Measurements from ENCODE around the gene TRPC4AP.
A peak's percentile ranks its signal among the peaks of the same experiment; 100 is the strongest.

The TRPC4AP gene, protein sequence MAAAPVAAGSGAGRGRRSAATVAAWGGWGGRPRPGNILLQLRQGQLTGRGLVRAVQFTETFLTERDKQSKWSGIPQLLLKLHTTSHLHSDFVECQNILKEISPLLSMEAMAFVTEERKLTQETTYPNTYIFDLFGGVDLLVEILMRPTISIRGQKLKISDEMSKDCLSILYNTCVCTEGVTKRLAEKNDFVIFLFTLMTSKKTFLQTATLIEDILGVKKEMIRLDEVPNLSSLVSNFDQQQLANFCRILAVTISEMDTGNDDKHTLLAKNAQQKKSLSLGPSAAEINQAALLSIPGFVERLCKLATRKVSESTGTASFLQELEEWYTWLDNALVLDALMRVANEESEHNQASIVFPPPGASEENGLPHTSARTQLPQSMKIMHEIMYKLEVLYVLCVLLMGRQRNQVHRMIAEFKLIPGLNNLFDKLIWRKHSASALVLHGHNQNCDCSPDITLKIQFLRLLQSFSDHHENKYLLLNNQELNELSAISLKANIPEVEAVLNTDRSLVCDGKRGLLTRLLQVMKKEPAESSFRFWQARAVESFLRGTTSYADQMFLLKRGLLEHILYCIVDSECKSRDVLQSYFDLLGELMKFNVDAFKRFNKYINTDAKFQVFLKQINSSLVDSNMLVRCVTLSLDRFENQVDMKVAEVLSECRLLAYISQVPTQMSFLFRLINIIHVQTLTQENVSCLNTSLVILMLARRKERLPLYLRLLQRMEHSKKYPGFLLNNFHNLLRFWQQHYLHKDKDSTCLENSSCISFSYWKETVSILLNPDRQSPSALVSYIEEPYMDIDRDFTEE

DNA sequence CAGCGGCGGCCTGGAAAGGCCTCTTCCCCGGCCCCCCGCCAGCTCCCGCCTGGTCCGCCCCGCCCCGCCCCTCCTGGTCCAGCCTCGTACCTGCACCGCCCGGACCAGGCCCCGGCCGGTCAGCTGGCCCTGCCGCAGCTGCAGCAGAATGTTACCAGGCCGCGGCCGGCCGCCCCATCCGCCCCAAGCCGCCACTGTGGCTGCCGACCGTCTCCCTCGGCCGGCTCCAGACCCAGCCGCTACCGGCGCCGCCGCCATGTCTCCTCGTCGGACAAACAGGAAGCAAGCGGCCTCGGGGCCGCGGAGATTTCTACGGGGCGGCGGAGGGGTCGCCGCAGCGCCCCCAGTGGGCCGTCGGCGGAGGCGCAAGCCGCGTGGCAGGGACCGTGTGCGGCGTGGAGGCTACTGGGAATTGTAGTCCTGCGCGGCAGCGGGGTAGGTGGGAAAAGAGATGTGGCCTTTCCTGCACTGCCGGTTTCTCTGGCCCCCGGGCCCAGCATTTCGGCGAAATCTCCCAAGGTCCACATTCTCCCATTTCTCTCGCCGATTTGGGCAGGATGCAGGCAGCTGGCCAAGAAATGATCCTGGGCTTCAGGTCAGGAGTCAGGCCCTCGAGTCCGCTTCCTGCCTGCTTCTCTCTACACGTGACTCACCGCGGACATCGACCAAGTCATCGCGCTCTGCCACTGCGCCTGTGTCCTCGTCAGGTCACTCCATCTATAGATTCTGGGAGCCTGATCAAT lies at the start of gene TRPC4AP:
Gene TRPC4AP, minus strand, starts transcription at position 284 of the 743 bp plus-strand sequence. Its CDS starts 26 bp downstream, at position 258.
- TF ChIP-seq, protein P1, sequence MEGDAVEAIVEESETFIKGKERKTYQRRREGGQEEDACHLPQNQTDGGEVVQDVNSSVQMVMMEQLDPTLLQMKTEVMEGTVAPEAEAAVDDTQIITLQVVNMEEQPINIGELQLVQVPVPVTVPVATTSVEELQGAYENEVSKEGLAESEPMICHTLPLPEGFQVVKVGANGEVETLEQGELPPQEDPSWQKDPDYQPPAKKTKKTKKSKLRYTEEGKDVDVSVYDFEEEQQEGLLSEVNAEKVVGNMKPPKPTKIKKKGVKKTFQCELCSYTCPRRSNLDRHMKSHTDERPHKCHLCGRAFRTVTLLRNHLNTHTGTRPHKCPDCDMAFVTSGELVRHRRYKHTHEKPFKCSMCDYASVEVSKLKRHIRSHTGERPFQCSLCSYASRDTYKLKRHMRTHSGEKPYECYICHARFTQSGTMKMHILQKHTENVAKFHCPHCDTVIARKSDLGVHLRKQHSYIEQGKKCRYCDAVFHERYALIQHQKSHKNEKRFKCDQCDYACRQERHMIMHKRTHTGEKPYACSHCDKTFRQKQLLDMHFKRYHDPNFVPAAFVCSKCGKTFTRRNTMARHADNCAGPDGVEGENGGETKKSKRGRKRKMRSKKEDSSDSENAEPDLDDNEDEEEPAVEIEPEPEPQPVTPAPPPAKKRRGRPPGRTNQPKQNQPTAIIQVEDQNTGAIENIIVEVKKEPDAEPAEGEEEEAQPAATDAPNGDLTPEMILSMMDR (IDR thresholded peaks at IDR 0.05; ENCODE audit: control insufficient read depth, insufficient read depth, low read depth, low read length, missing control alignments) = peak; percentile 72
- no peak for DNase-seq (ENCODE audit: low read depth)
- peak within 1 kb of the TSS; percentile 65 for H3K4me3 ChIP-seq (ENCODE audit: control insufficient read depth, low read depth, low read length)

DNA sequence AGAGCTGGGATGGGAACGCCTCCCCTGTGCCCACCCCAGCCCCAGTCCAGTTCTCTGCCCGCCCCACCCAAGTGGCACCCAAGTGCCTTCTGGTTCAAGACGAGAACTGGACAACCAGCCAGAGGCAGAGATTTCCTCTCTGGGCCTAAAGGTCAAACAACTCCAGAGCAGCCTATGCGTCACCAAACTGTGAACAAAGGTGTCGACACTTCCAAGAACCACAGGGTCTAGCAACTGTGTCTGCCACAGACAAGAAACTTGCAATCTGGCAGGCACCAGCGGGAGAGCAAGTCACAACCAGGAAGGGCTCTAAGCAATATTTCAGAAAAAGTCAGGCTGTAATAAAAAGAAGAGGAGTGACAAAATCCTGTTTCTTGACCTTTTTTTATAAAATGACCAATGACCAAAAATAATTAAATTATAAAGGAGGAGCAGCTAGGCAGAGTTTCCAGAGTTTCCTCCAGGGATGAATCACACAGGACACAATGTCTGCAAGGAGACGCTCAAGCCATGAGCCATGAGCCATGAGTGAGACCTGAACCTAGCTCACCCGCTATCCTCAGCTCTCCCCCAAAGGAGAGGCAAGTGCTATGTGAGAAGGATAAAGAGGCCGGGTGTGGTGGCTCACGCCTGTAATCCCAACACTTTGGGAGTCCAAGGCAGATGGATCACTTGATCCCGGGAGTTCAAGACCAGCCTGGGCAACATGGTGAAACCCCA lies 43.4 kb upstream of the TRPC4AP start:
- TF ChIP-seq, protein P1 (IDR thresholded peaks at IDR 0.05; ENCODE audit: control insufficient read depth, insufficient read depth, low read depth, low read length, missing control alignments) = no peak
- no peak overlapping the region for H3K4me3 ChIP-seq (ENCODE audit: control insufficient read depth, low read depth, low read length)
- no peak for DNase-seq (ENCODE audit: low read depth)

DNA sequence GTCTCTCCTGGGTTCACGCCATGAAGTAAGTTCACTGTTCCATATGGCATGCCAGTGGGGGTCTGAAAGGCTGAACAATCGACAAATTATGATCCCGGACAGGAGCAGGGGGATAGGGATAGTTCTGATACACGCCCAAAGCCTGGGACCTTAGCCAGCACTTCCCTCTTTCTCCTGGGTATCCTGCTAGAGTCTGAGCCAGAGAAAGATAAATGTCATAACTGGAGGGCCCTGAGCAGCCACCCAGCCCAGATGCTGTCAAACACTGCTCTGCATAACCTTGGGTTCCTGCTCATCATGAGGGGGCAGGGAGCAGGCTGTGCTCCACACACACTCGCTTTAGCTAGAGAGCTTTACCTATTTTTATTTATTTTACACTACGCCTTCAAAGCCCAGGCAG lies 42.3 kb upstream of the TRPC4AP start:
- no peak overlapping the region for H3K4me3 ChIP-seq (ENCODE audit: control insufficient read depth, low read depth, low read length)
- TF ChIP-seq, protein P1 (IDR thresholded peaks at IDR 0.05; ENCODE audit: control insufficient read depth, insufficient read depth, low read depth, low read length, missing control alignments) = no peak

DNA sequence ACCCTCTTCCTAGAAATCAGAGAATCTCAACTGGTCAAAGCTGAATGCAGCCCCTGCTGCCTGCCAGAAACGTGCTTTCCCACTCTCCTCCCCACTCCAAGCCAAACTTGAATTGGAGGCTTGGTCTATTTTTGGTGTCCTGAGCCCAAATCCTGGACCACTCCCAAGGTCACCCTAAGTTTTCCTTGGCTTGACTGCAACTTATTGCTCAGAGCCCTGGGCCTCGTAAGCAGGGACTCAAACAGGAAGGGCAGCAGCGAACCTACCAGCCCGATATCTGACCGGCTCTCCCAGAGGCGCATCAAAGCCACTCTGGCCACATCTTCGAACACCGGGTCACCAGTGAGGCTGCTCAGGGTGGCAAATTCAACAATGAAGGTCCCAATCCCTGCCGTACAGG lies 41.9 kb upstream of the TRPC4AP start:
- H3K4me3 ChIP-seq (ENCODE audit: control insufficient read depth, low read depth, low read length) = no peak overlapping the region
- TF ChIP-seq, protein P1 (IDR thresholded peaks at IDR 0.05; ENCODE audit: control insufficient read depth, insufficient read depth, low read depth, low read length, missing control alignments) = no peak
- no peak for DNase-seq (ENCODE audit: low read depth)

More for the DNA sequence above, 42.3 kb upstream of the TRPC4AP start:
- no peak for DNase-seq (ENCODE audit: low read depth)

DNA sequence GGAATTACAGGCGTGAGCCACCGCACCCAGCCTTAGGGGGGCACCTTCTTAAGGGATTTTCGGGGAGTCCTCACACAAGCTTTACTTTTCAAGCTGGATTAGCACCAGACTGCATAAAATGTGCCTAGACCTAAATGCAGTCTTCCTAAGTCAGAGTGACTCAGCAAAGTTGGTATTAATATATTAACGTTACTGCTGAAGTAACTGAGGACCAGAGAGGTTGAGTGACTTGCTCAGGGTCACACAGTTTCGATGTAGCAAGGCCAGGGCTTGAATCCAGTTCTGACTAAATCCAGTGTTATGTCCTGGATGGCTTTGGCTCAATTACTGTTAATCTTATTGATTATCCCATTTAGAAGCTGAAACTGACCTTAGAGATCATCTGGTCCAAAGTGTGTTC lies 41.1 kb upstream of the TRPC4AP start:
- TF ChIP-seq, protein P1 (IDR thresholded peaks at IDR 0.05; ENCODE audit: control insufficient read depth, insufficient read depth, low read depth, low read length, missing control alignments) = no peak
- H3K4me3 ChIP-seq (ENCODE audit: control insufficient read depth, low read depth, low read length) = no peak overlapping the region
- DNase-seq (ENCODE audit: low read depth) = no peak

DNA sequence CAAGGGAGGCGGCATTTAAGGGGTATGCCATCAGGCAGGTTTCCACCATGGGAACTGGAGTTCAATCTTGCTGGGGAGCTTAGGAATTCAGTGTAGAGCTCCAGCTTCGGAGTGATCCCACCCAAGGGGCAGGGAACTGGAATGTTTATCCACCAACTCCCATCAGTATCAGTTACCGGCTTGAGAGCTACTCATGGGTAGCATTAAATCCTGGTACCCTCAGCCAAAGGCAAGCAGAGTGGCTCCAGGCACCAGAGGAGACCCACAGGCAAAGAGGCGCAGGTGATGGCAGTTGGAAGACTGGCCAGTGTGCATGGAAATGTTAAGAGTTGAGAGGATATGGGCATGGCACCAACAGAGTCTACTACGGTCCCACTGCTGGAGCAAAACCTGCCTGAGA lies 40.4 kb upstream of the TRPC4AP start:
- H3K4me3 ChIP-seq (ENCODE audit: control insufficient read depth, low read depth, low read length) = no peak overlapping the region
- TF ChIP-seq, protein P1 (IDR thresholded peaks at IDR 0.05; ENCODE audit: control insufficient read depth, insufficient read depth, low read depth, low read length, missing control alignments) = no peak
- no peak for DNase-seq (ENCODE audit: low read depth)
